Panc1 (cell line): ENCODE data around the gene UNKL.

Experiments used
- SIN3A ChIP-seq: IDR thresholded peaks from 2 replicates; pipeline ENCODE4 v1.6.1; 2012; ENCODE audit warnings: low read depth, mild to moderate bottlenecking, low read length, moderate library complexity, borderline replicate concordance; ENCODE audit not compliant: insufficient read depth
- TF ChIP-seq, protein P1 (sequence below): fragments of 450-650 bp; IDR thresholded peaks from 2 replicates; pipeline ENCODE4 v1.5.1; 2017; ENCODE audit warnings: mild to moderate bottlenecking

DNA sequence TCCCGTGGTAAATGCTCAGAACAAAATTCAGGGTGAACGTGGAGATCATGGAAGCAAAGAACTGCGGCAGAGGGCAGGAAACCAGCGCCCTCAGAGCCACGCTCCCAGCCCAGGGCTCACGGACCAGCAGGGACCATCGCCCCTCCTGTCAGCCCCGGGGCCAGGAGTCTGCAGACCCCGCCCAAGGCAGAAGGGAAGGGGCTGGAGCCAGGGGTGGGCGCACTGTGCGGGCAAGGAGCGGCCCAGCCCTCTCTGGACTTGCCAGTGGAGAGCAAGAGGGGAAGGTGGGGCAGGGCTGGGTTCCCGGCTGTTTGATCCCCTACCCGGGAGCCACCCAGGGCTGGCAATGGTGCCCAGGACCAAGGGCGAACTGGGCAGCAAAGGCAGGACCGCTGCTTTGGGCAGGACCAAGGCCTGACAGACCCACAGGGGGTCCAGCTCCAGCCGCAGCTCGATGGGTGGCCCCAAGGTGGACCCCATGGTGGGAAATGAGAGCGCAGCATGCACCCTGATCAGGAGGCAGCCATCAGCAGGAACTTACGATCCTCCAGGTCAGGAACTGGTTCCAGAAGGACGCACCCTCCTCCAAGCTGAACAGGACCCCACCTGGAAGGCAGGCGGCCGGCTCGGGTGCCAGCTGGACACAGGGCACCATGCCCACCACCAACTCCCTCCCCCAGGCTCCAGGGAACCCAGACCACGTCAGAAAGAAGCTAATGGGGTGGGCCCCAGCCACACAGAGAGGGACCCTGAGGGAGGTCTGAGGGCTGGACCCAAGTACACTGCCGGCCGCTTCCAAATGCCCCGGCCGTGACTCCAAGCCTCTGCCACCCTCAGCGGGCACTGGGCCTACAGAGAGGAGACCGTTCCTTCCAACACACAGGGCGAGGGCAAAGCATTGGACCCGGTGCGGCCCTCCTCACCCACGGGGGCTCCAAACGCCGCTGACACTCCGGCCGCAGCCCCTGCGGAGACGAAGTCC lies 41.0 kb upstream of the UNKL start:
- TF ChIP-seq, protein P1, sequence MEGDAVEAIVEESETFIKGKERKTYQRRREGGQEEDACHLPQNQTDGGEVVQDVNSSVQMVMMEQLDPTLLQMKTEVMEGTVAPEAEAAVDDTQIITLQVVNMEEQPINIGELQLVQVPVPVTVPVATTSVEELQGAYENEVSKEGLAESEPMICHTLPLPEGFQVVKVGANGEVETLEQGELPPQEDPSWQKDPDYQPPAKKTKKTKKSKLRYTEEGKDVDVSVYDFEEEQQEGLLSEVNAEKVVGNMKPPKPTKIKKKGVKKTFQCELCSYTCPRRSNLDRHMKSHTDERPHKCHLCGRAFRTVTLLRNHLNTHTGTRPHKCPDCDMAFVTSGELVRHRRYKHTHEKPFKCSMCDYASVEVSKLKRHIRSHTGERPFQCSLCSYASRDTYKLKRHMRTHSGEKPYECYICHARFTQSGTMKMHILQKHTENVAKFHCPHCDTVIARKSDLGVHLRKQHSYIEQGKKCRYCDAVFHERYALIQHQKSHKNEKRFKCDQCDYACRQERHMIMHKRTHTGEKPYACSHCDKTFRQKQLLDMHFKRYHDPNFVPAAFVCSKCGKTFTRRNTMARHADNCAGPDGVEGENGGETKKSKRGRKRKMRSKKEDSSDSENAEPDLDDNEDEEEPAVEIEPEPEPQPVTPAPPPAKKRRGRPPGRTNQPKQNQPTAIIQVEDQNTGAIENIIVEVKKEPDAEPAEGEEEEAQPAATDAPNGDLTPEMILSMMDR: no peak
- TF ChIP-seq SIN3A: no peak
